ENCODE results near the gene PDE4C.

The PDE4C gene

GRCh38 chr19:18183529-18183928 is 42.7 kb downstream of the PDE4C start:
- no peaks in the 10 kb centered on the region for H3K9me3 ChIP-seq (ENCODE audit: control insufficient read depth in 2 of 2, low read length in 2 of 2)
- no peaks in the 10 kb centered on the region for H3K36me3 ChIP-seq (ENCODE audit: control insufficient read depth in 2 of 2, insufficient read depth in 2 of 2, low read length in 2 of 2)
- no peak overlapping the region for H3K27ac ChIP-seq (ENCODE audit: low read depth in 2 of 2, low read length in 2 of 2)

GRCh38 chr19:18179957-18180356 is 46.3 kb downstream of the PDE4C start:
- Histone ChIP-seq H3K27me3 (ENCODE audit: control insufficient read depth in 2 of 2, insufficient read depth in 2 of 2, low read length in 2 of 2) (no peaks in the 10 kb centered on the region), H3K9ac (ENCODE audit: low read depth in 1 of 2, low read length in 2 of 2) (no peak overlapping the region), H3K4me3 (ENCODE audit: low read length in 2 of 2) (no peak overlapping the region), H3K27ac (ENCODE audit: low read depth in 2 of 2, low read length in 2 of 2) (no peak overlapping the region), H3K9me3 (ENCODE audit: control insufficient read depth in 2 of 2, low read length in 2 of 2) (no peaks in the 10 kb centered on the region), H3K36me3 (ENCODE audit: control insufficient read depth in 2 of 2, insufficient read depth in 2 of 2, low read length in 2 of 2) (peaks cover 0 to 12% of the 10 kb centered on the region in 2 donors), H3K4me1 (ENCODE audit: control insufficient read depth in 2 of 2, insufficient read depth in 2 of 2, low read length in 2 of 2) (peaks cover 0 to 7% of the 10 kb centered on the region in 2 donors)

More at GRCh38 chr19:18183529-18183928, 42.7 kb downstream of the PDE4C start:
- Histone ChIP-seq H3K27me3 (ENCODE audit: control insufficient read depth in 2 of 2, insufficient read depth in 2 of 2, low read length in 2 of 2) (no peaks in the 10 kb centered on the region), H3K9ac (ENCODE audit: low read depth in 1 of 2, low read length in 2 of 2) (no peak overlapping the region), H3K4me3 (ENCODE audit: low read length in 2 of 2) (no peak overlapping the region), H3K4me1 (ENCODE audit: control insufficient read depth in 2 of 2, insufficient read depth in 2 of 2, low read length in 2 of 2) (peaks cover 0 to 3% of the 10 kb centered on the region in 2 donors)

- H3K4me3 ChIP-seq (ENCODE audit: low read length in 2 of 2) = no peak overlapping the region
Measured at GRCh38 chr19:18176367-18177310, 49.6 kb downstream of the PDE4C start.

GRCh38 chr19:18174983-18175382 is 51.3 kb downstream of the PDE4C start:
- H3K27ac ChIP-seq (ENCODE audit: low read depth in 2 of 2, low read length in 2 of 2) = no peak overlapping the region
- no peaks in the 10 kb centered on the region for H3K27me3 ChIP-seq (ENCODE audit: control insufficient read depth in 2 of 2, insufficient read depth in 2 of 2, low read length in 2 of 2)
- H3K9ac ChIP-seq (ENCODE audit: low read depth in 1 of 2, low read length in 2 of 2) = no peak overlapping the region
- peak overlapping the region; percentile 19 to 52 for H3K4me3 ChIP-seq (ENCODE audit: low read length in 2 of 2)
- peaks cover 0 to 12% of the 10 kb centered on the region in 2 donors for H3K36me3 ChIP-seq (ENCODE audit: control insufficient read depth in 2 of 2, insufficient read depth in 2 of 2, low read length in 2 of 2)
- no peaks in the 10 kb centered on the region for H3K9me3 ChIP-seq (ENCODE audit: control insufficient read depth in 2 of 2, low read length in 2 of 2)
- H3K4me1 ChIP-seq (ENCODE audit: control insufficient read depth in 2 of 2, insufficient read depth in 2 of 2, low read length in 2 of 2) = peaks cover 10 to 15% of the 10 kb centered on the region in 2 donors

More at GRCh38 chr19:18176367-18177310, 49.6 kb downstream of the PDE4C start:
- H3K36me3 ChIP-seq (ENCODE audit: control insufficient read depth in 2 of 2, insufficient read depth in 2 of 2, low read length in 2 of 2) = peaks cover 0 to 12% of the 10 kb centered on the region in 2 donors
- peaks cover 10 to 15% of the 10 kb centered on the region in 2 donors for H3K4me1 ChIP-seq (ENCODE audit: control insufficient read depth in 2 of 2, insufficient read depth in 2 of 2, low read length in 2 of 2)
- H3K9me3 ChIP-seq (ENCODE audit: control insufficient read depth in 2 of 2, low read length in 2 of 2) = no peaks in the 10 kb centered on the region
- no peaks in the 10 kb centered on the region for H3K27me3 ChIP-seq (ENCODE audit: control insufficient read depth in 2 of 2, insufficient read depth in 2 of 2, low read length in 2 of 2)
- H3K27ac ChIP-seq (ENCODE audit: low read depth in 2 of 2, low read length in 2 of 2) = no peak overlapping the region
- H3K9ac ChIP-seq (ENCODE audit: low read depth in 1 of 2, low read length in 2 of 2) = no peak overlapping the region
